HepG2 (cell line): ENCODE measurements around the gene MDP1. TPM values are rescaled to one million over a fixed set of nuclear protein-coding genes. Genes with fewer than 3 reads are reported as not detected.

Experiments used
- HMG20B ChIP-seq: conservative IDR thresholded peaks from 2 replicates; pipeline ENCODE4 v1.6.1; 2016; ENCODE audit warnings: missing genetic modification reagents, missing compliant biosample characterization
- RNF2 ChIP-seq: fragments of 450-650 bp; conservative IDR thresholded peaks from 2 replicates; pipeline ENCODE4 v1.6.1; 2016; ENCODE audit warnings: low read depth
- ZFP36L1 ChIP-seq: sonication (generic); formaldehyde crosslinking; IDR thresholded peaks from 2 replicates; pipeline ENCODE4 v1.8.0; 2022; ENCODE audit warnings: mild to moderate bottlenecking, missing genetic modification reagents, moderate library complexity
- ZIK1 ChIP-seq: sonication (generic); formaldehyde crosslinking; IDR thresholded peaks from 2 replicates; pipeline ENCODE4 v1.5.0; 2020; ENCODE audit warnings: mild to moderate bottlenecking, low read depth, missing genetic modification reagents, borderline replicate concordance
- ZNF143 ChIP-seq: sonication (generic); formaldehyde crosslinking; IDR thresholded peaks from 2 replicates; pipeline ENCODE4 v1.4.0; 2020; ENCODE audit warnings: missing genetic modification reagents
- ZNF460 ChIP-seq: sonication (generic); formaldehyde crosslinking; IDR thresholded peaks from 2 replicates; pipeline ENCODE4 v1.5.1; 2020; ENCODE audit warnings: missing genetic modification reagents, mild to moderate bottlenecking, borderline replicate concordance
- ZNF484 ChIP-seq: sonication (generic); formaldehyde crosslinking; IDR thresholded peaks from 2 replicates; pipeline ENCODE4 v1.5.1; 2020; ENCODE audit warnings: mild to moderate bottlenecking, low read depth, missing genetic modification reagents, borderline replicate concordance
- ZNF510 ChIP-seq: sonication (generic); formaldehyde crosslinking; IDR thresholded peaks from 2 replicates; pipeline ENCODE4 v1.4.0; 2020; ENCODE audit warnings: low read depth, mild to moderate bottlenecking, missing genetic modification reagents
- ZNF652 ChIP-seq: IDR thresholded peaks from 2 replicates; pipeline ENCODE4 v1.6.1; 2016; ENCODE audit warnings: low read depth, borderline replicate concordance
- ZNF891 ChIP-seq: sonication (generic); formaldehyde crosslinking; IDR thresholded peaks from 2 replicates; pipeline ENCODE4 v1.5.0; 2020; ENCODE audit warnings: mild to moderate bottlenecking, missing genetic modification reagents
- polyA plus RNA-seq, 8 experiments: library from polyadenylated mRNA; depleted of rRNA in 3 of 8; stranded (reverse) in 7 of 8; unstranded in 1 of 8; fragments of >200 nt; fragmentation: Illumina TruSeq in 4 of 8; extraction: Trizol in 4 of 8; gene quantifications; 2 replicates each; pipeline versions ENCODE4 v1.2.1 to v1.2.3, GENCODE V29; 2011 to 2016; ENCODE audit warnings: low read depth in 4 of 8, missing spikeins in 1 of 8, mixed read lengths in 1 of 8; ENCODE audit not compliant: insufficient read depth in 1 of 8
- total RNA-seq, 5 experiments: library from RNA; depleted of rRNA; stranded (reverse); fragments of >200 nt; fragmentation: Illumina TruSeq; extraction: Trizol; gene quantifications; 2 replicates each; pipeline ENCODE4 v1.2.3, GENCODE V29; 2016; ENCODE audit warnings: low read depth in 1 of 5
- TF ChIP-seq, protein P1 (sequence below): sonication (generic); formaldehyde crosslinking; IDR thresholded peaks from 2 replicates; pipeline ENCODE4 v1.4.0; 2020; ENCODE audit warnings: mild to moderate bottlenecking, missing genetic modification reagents
- TF ChIP-seq, protein P2 (sequence below): sonication (generic); formaldehyde crosslinking; IDR thresholded peaks from 2 replicates; pipeline ENCODE4 v1.5.1; 2020; ENCODE audit warnings: mild to moderate bottlenecking, missing genetic modification reagents, moderate library complexity
- TF ChIP-seq, protein P3 (sequence below): sonication (generic); formaldehyde crosslinking; IDR thresholded peaks from 2 replicates; pipeline ENCODE4 v1.9.0; 2021; ENCODE audit warnings: missing genetic modification reagents, borderline replicate concordance
- TF ChIP-seq, protein P4 (sequence below): sonication (generic); formaldehyde crosslinking; IDR thresholded peaks from 2 replicates; pipeline ENCODE4 v1.5.1; 2020; ENCODE audit warnings: missing genetic modification reagents, mild to moderate bottlenecking, borderline replicate concordance
- TF ChIP-seq, protein P5 (sequence below): sonication (generic); formaldehyde crosslinking; IDR thresholded peaks from 2 replicates; pipeline ENCODE4 v1.8.1; 2023; ENCODE audit warnings: missing genetic modification reagents, inconsistent platforms, borderline replicate concordance
- TF ChIP-seq, protein P6 (sequence below): fragments of 450-650 bp; IDR thresholded peaks from 2 replicates; pipeline ENCODE4 v1.6.1; 2017

The MDP1 gene
- total and polyA plus RNA-seq, 2 of the 13 experiments (the other 11 are each of a cell fraction or from before 2014, with no cell fraction given) = 44.1 to 48.7 TPM

DNA sequence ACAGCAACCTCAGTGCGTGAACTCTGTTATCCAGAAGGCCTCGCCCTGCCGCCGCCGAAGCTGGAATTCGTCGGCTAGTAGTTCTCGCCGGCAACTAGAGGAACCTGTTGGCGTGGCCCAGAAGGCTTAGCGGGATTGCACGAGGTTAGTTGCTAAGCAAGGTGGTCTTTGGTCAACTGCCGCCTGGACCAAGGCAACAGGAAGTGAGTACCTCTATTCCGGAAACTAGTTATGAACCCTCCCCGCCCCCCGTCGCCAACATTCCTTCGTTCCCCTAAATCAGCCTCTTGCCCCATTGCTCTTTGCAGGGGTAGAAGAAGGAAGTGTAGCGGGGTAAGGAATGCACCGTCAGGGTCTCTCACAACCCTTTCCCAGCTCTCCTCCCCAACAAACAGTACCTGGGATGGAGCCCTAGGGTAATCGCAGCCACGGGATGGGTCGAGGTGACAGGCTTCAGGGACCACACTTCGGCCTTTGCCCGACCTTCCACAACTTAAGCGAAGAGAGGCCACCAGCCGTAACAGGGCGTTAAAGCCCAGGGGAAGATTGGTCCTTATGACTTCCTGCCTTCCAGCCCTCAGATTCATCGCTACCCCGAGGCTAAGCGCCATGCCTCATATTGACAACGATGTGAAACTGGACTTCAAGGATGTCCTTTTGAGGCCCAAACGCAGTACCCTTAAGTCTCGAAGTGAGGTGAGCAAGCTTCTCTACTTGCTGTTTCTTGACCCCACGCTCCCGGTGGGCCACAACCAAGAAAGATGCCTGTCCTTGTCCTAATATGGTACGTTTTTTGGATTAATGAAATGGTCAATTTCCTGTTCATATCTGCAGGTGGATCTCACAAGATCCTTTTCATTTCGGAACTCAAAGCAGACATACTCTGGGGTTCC, 17.0 kb upstream of the MDP1 start, which contains the start of gene GMPR2 (continued):
- TF ChIP-seq, protein P1, sequence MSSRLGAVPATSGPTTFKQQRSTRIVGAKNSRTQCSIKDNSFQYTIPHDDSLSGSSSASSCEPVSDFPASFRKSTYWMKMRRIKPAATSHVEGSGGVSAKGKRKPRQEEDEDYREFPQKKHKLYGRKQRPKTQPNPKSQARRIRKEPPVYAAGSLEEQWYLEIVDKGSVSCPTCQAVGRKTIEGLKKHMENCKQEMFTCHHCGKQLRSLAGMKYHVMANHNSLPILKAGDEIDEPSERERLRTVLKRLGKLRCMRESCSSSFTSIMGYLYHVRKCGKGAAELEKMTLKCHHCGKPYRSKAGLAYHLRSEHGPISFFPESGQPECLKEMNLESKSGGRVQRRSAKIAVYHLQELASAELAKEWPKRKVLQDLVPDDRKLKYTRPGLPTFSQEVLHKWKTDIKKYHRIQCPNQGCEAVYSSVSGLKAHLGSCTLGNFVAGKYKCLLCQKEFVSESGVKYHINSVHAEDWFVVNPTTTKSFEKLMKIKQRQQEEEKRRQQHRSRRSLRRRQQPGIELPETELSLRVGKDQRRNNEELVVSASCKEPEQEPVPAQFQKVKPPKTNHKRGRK = no peak; the same call in 1 of the 2 replicates
- TF ChIP-seq, protein P2, sequence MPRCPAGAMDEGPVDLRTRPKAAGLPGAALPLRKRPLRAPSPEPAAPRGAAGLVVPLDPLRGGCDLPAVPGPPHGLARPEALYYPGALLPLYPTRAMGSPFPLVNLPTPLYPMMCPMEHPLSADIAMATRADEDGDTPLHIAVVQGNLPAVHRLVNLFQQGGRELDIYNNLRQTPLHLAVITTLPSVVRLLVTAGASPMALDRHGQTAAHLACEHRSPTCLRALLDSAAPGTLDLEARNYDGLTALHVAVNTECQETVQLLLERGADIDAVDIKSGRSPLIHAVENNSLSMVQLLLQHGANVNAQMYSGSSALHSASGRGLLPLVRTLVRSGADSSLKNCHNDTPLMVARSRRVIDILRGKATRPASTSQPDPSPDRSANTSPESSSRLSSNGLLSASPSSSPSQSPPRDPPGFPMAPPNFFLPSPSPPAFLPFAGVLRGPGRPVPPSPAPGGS (CRISPR knock-in tag) = peak; percentile 60
- no peak for TF ChIP-seq ZNF484 (CRISPR knock-in tag)
- TF ChIP-seq HMG20B (CRISPR knock-in tag) = 0 out of 2 replicates have a peak, but pooled peaks have one; percentile 12
- TF ChIP-seq ZNF460 = no peak; the same call in 1 of the 2 replicates
- TF ChIP-seq ZFP36L1 = peak; percentile 89; the same call in 1 of the 2 replicates
- TF ChIP-seq, protein P3, sequence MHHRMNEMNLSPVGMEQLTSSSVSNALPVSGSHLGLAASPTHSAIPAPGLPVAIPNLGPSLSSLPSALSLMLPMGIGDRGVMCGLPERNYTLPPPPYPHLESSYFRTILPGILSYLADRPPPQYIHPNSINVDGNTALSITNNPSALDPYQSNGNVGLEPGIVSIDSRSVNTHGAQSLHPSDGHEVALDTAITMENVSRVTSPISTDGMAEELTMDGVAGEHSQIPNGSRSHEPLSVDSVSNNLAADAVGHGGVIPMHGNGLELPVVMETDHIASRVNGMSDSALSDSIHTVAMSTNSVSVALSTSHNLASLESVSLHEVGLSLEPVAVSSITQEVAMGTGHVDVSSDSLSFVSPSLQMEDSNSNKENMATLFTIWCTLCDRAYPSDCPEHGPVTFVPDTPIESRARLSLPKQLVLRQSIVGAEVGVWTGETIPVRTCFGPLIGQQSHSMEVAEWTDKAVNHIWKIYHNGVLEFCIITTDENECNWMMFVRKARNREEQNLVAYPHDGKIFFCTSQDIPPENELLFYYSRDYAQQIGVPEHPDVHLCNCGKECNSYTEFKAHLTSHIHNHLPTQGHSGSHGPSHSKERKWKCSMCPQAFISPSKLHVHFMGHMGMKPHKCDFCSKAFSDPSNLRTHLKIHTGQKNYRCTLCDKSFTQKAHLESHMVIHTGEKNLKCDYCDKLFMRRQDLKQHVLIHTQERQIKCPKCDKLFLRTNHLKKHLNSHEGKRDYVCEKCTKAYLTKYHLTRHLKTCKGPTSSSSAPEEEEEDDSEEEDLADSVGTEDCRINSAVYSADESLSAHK = no peak
- TF ChIP-seq, protein P4, sequence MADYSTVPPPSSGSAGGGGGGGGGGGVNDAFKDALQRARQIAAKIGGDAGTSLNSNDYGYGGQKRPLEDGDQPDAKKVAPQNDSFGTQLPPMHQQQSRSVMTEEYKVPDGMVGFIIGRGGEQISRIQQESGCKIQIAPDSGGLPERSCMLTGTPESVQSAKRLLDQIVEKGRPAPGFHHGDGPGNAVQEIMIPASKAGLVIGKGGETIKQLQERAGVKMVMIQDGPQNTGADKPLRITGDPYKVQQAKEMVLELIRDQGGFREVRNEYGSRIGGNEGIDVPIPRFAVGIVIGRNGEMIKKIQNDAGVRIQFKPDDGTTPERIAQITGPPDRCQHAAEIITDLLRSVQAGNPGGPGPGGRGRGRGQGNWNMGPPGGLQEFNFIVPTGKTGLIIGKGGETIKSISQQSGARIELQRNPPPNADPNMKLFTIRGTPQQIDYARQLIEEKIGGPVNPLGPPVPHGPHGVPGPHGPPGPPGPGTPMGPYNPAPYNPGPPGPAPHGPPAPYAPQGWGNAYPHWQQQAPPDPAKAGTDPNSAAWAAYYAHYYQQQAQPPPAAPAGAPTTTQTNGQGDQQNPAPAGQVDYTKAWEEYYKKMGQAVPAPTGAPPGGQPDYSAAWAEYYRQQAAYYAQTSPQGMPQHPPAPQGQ = peak; percentile 94
- TF ChIP-seq, protein P5, sequence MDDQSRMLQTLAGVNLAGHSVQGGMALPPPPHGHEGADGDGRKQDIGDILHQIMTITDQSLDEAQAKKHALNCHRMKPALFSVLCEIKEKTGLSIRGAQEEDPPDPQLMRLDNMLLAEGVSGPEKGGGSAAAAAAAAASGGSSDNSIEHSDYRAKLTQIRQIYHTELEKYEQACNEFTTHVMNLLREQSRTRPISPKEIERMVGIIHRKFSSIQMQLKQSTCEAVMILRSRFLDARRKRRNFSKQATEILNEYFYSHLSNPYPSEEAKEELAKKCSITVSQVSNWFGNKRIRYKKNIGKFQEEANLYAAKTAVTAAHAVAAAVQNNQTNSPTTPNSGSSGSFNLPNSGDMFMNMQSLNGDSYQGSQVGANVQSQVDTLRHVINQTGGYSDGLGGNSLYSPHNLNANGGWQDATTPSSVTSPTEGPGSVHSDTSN (CRISPR knock-in tag) = peak; percentile 87
- peak; percentile 85 for TF ChIP-seq ZNF510 (CRISPR knock-in tag)
- TF ChIP-seq ZIK1 (CRISPR knock-in tag) = peak; percentile 91; the same call in 1 of the 2 replicates
- peak; percentile 86 for TF ChIP-seq ZNF143
- TF ChIP-seq, protein P6, sequence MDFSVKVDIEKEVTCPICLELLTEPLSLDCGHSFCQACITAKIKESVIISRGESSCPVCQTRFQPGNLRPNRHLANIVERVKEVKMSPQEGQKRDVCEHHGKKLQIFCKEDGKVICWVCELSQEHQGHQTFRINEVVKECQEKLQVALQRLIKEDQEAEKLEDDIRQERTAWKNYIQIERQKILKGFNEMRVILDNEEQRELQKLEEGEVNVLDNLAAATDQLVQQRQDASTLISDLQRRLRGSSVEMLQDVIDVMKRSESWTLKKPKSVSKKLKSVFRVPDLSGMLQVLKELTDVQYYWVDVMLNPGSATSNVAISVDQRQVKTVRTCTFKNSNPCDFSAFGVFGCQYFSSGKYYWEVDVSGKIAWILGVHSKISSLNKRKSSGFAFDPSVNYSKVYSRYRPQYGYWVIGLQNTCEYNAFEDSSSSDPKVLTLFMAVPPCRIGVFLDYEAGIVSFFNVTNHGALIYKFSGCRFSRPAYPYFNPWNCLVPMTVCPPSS = no peak
- peak; percentile 87 for TF ChIP-seq ZNF891 (CRISPR knock-in tag)
- TF ChIP-seq ZNF652 (CRISPR knock-in tag) = 0 out of 2 replicates have a peak, but pooled peaks have one; percentile 28
- peak; percentile 89 for TF ChIP-seq RNF2
